ENCODE results near the gene SPACDR. TPM values are rescaled to one million over a fixed set of nuclear protein-coding genes. Genes with fewer than 3 reads are reported as not detected.
A peak's percentile ranks its signal among the peaks of the same experiment; 100 is the strongest.

Gene SPACDR
- total and polyA plus RNA-seq, 9 of the 15 experiments (the other 6 are each of a cell fraction or from before 2014, with no cell fraction given) = 0.07 to 0.55 (median 0.14) TPM; not detected in 1

DNA sequence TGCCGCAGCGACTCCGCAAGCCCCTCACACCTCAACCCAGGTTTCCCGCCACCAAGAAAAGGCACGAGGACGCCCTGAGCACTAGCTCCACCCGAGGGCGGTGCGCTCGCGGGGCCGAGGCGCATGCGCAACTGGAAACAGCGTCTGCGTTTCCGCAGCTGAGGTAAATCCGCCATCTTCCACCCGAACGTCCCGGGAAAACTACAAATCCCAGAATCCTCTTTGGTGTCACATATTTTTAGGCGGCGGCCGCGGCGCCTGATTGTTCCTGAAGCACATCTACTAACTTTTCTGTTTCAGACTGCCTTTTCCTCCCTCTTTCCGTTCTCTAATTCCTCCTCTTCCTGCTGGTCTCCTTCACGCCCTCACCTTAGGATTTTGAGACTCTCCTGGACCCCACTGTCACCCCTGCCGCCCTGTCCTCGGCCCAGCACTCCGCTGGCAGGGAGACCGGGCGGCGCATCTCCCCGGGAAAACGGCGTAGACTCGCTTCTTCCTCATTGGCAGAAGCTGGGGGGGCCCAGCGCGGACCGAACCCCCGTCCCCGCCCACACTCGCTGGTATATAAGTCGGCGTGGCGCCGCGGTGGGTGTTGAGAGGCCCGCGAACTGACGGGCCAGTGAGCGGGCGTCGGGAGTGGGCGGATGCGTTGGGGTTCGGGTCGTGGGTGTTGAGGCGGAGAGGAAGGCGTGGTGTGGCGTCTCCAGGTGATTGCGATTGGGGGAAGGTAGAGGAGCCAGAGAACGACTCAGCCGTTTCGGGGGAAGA is 35.7 kb downstream of the SPACDR start, which contains the start of gene ZCWPW1 (continued):
- TF ChIP-seq ZNF133 (CRISPR knock-in tag; IDR thresholded peaks at IDR 0.05) = no peak
- 0 out of 2 replicates have a peak, but pooled peaks have one; percentile 46 for TF ChIP-seq ZBTB17 (CRISPR knock-in tag; IDR thresholded peaks at IDR 0.05)
- TF ChIP-seq DACH1 (IDR thresholded peaks at IDR 0.05; ENCODE audit: partially characterized antibody) = peak; percentile 73
- no peak for TF ChIP-seq SAP30 (IDR thresholded peaks at IDR 0.05; ENCODE audit: borderline replicate concordance, insufficient read depth, low read depth, low read length, poor library complexity, severe bottlenecking)
- peak; percentile 100 for TF ChIP-seq POLR2A (conservative IDR thresholded peaks at IDR 0.05)
- TF ChIP-seq ZNF436 (CRISPR knock-in tag; IDR thresholded peaks at IDR 0.05) = peak; percentile 66; the same call in 1 of the 2 replicates
- peak; percentile 89 for TF ChIP-seq SMAD3 (CRISPR knock-in tag; conservative IDR thresholded peaks at IDR 0.05)
- TF ChIP-seq, protein P1, sequence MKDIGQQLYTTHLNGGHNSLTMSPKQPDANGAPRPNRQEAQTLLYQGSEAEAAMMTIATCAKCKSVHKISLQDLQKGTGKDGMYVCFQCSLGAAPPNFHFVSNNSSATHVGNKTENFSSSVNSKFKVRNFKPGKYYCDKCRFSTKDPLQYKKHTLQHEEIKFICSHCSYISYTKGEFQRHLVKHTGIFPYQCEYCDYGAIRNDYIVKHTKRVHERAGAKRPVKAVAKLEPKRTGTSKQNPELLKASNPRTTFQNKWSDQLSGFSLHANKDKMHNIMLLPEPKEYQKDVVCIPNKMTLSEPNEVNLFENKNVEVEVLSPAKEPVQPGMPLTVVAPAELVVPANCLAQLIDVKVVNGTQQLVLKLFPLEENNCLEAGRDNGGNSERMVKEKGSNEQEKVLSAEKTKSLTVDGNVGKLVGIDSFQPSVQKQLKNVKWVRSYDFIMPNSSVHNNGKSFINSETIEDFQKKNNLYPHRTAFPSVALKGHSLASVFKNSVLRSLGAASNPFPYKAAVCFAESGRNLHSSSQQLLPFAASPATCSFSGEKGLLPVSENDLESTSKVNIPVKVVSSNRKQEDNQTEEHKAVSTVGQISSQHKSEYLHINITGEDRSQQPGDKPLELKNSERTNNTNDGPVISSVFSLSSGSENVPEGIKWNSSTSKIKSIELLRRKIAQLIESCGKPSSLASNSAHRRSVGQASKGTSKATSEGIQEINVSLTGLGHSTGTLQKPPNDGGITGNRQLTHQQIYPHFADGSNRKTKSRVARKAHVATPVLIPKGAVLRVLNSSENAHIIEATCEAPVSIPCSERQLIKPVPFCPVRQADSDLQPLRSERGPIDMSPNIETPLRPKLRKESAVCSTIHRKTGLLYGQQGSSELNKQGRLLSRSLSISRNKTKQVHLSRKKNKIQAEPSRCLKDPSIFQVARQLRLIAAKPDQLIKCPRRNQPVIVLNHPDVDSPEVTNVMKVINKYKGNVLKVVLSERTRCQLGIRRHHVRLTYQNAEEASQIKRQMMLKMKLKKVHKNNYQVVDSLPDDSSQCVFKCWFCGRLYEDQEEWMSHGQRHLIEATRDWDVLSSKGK (CRISPR knock-in tag; IDR thresholded peaks at IDR 0.05) = no peak
- peak; percentile 54 for TF ChIP-seq HDAC3 (IDR thresholded peaks at IDR 0.05; ENCODE audit: borderline replicate concordance, partially characterized antibody)
- TF ChIP-seq, protein P2, sequence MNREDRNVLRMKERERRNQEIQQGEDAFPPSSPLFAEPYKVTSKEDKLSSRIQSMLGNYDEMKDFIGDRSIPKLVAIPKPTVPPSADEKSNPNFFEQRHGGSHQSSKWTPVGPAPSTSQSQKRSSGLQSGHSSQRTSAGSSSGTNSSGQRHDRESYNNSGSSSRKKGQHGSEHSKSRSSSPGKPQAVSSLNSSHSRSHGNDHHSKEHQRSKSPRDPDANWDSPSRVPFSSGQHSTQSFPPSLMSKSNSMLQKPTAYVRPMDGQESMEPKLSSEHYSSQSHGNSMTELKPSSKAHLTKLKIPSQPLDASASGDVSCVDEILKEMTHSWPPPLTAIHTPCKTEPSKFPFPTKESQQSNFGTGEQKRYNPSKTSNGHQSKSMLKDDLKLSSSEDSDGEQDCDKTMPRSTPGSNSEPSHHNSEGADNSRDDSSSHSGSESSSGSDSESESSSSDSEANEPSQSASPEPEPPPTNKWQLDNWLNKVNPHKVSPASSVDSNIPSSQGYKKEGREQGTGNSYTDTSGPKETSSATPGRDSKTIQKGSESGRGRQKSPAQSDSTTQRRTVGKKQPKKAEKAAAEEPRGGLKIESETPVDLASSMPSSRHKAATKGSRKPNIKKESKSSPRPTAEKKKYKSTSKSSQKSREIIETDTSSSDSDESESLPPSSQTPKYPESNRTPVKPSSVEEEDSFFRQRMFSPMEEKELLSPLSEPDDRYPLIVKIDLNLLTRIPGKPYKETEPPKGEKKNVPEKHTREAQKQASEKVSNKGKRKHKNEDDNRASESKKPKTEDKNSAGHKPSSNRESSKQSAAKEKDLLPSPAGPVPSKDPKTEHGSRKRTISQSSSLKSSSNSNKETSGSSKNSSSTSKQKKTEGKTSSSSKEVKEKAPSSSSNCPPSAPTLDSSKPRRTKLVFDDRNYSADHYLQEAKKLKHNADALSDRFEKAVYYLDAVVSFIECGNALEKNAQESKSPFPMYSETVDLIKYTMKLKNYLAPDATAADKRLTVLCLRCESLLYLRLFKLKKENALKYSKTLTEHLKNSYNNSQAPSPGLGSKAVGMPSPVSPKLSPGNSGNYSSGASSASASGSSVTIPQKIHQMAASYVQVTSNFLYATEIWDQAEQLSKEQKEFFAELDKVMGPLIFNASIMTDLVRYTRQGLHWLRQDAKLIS (CRISPR knock-in tag; IDR thresholded peaks at IDR 0.05) = peak; percentile 98
- TF ChIP-seq, protein P3, sequence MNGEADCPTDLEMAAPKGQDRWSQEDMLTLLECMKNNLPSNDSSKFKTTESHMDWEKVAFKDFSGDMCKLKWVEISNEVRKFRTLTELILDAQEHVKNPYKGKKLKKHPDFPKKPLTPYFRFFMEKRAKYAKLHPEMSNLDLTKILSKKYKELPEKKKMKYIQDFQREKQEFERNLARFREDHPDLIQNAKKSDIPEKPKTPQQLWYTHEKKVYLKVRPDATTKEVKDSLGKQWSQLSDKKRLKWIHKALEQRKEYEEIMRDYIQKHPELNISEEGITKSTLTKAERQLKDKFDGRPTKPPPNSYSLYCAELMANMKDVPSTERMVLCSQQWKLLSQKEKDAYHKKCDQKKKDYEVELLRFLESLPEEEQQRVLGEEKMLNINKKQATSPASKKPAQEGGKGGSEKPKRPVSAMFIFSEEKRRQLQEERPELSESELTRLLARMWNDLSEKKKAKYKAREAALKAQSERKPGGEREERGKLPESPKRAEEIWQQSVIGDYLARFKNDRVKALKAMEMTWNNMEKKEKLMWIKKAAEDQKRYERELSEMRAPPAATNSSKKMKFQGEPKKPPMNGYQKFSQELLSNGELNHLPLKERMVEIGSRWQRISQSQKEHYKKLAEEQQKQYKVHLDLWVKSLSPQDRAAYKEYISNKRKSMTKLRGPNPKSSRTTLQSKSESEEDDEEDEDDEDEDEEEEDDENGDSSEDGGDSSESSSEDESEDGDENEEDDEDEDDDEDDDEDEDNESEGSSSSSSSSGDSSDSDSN (IDR thresholded peaks at IDR 0.05; ENCODE audit: borderline replicate concordance in 1 of 2, low read depth in 2 of 2, low read length in 2 of 2) = no peak
- peak; percentile 67 for TF ChIP-seq SMARCE1 (IDR thresholded peaks at IDR 0.05)
- TF ChIP-seq JUNB (CRISPR knock-in tag; conservative IDR thresholded peaks at IDR 0.05) = no peak
- TF ChIP-seq HMG20A (CRISPR knock-in tag; conservative IDR thresholded peaks at IDR 0.05) = no peak
- TF ChIP-seq ZNF77 (CRISPR knock-in tag; IDR thresholded peaks at IDR 0.05) = no peak
- no peak for TF ChIP-seq ZNF311 (CRISPR knock-in tag; IDR thresholded peaks at IDR 0.05)
- TF ChIP-seq ETV1 (tag; conservative IDR thresholded peaks at IDR 0.05; ENCODE audit: low read depth) = 0 out of 2 replicates have a peak, but pooled peaks have one; percentile 37
- TF ChIP-seq SMARCB1 (IDR thresholded peaks at IDR 0.05; ENCODE audit: insufficient read length, low read depth) = no peak
- TF ChIP-seq ZNF589 (CRISPR knock-in tag; IDR thresholded peaks at IDR 0.05; ENCODE audit: low read depth) = no peak

All from K562 (cell line).